HL-60 (cell line): ENCODE results near the gene HAVCR1.
A peak's percentile ranks its signal among the peaks of the same experiment; 100 is the strongest.

Experiments
- DNase-seq, 2 experiments: peaks; one replicate each; pipeline ENCODE4 v3.0.0-alpha.2; 2010 to 2020; ENCODE audit warnings: low read depth in 1 of 2, low spot score in 1 of 2
- H3K27ac ChIP-seq: fragments of 250-450 bp; sonication (Bioruptor Pico); replicated peaks from 2 replicates; pipeline ENCODE4 v1.5.1; 2020; ENCODE audit warnings: mild to moderate bottlenecking, moderate library complexity
- H3K27me3 ChIP-seq: fragments of 250-450 bp; sonication (Bioruptor Pico); 2 replicates; pipeline ENCODE4 v1.5.1; 2021; ENCODE audit warnings: mild to moderate bottlenecking, moderate library complexity; ENCODE audit not compliant: insufficient read depth, poor library complexity, severe bottlenecking
- H3K4me3 ChIP-seq: replicated peaks from 2 replicates; pipeline ENCODE4 v1.5.1; 2011; ENCODE audit warnings: mild to moderate bottlenecking, control low read depth, low read length; ENCODE audit not compliant: insufficient read depth
- GABPA ChIP-seq: IDR thresholded peaks from 2 replicates; pipeline ENCODE4 v1.6.1; 2012; ENCODE audit warnings: low read depth
- POLR2AphosphoS5 ChIP-seq: IDR thresholded peaks from 2 replicates; pipeline ENCODE4 v1.6.1; 2012; ENCODE audit warnings: low read depth
- REST ChIP-seq: IDR thresholded peaks from 2 replicates; pipeline ENCODE4 v1.6.1; 2012; ENCODE audit warnings: low read depth; ENCODE audit not compliant: insufficient replicate concordance
- SPI1 ChIP-seq: IDR thresholded peaks from 2 replicates; pipeline ENCODE4 v1.6.1; 2012; ENCODE audit warnings: low read depth, mild to moderate bottlenecking, borderline replicate concordance
- TF ChIP-seq, protein P1 (sequence below): IDR thresholded peaks from one replicate; pipeline ENCODE4 v1.5.1; 2011; ENCODE audit warnings: low read length, control low read depth, inconsistent platforms; ENCODE audit not compliant: insufficient read depth

The HAVCR1 gene

DNA sequence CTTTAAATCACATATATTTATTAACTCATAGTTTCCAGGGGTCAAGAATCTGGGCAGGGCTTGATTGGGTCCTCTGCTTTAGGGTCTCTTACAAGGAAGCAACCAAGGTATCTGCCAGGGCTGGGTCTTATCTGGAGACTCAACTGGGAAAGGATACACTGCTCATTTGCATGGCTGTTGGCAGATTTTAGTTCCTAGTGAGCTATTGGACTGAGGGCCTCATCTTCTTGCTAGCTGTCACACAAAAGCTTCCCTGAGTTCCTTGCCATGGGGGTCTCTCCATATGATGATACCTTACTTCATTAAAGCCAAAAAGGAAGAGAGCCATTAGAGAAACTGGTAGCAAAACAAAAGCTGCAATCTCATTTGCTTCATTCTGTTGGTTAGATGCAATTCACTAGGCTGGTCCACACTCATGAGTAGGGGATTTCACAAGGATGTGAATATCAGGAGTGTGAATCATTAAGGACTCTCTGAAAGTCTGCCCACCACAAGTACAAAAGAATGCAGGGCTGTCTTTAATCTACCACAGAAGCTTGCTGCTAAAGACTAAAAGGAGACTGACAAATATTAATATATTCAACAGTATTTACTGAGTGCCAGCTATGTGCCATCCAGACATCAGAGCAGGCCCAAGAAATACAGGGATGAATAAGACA, 53.9 kb downstream of the HAVCR1 start:
- Histone ChIP-seq H3K27me3 (no peaks in the 10 kb centered on the region), H3K4me3 (no peak overlapping the region), H3K27ac (no peak overlapping the region)
- no peak for DNase-seq
- TF ChIP-seq SPI1 (no peak), REST (no peak), POLR2AphosphoS5 (no peak), GABPA (no peak)
- TF ChIP-seq, protein P1, sequence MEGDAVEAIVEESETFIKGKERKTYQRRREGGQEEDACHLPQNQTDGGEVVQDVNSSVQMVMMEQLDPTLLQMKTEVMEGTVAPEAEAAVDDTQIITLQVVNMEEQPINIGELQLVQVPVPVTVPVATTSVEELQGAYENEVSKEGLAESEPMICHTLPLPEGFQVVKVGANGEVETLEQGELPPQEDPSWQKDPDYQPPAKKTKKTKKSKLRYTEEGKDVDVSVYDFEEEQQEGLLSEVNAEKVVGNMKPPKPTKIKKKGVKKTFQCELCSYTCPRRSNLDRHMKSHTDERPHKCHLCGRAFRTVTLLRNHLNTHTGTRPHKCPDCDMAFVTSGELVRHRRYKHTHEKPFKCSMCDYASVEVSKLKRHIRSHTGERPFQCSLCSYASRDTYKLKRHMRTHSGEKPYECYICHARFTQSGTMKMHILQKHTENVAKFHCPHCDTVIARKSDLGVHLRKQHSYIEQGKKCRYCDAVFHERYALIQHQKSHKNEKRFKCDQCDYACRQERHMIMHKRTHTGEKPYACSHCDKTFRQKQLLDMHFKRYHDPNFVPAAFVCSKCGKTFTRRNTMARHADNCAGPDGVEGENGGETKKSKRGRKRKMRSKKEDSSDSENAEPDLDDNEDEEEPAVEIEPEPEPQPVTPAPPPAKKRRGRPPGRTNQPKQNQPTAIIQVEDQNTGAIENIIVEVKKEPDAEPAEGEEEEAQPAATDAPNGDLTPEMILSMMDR, result no peak

DNA sequence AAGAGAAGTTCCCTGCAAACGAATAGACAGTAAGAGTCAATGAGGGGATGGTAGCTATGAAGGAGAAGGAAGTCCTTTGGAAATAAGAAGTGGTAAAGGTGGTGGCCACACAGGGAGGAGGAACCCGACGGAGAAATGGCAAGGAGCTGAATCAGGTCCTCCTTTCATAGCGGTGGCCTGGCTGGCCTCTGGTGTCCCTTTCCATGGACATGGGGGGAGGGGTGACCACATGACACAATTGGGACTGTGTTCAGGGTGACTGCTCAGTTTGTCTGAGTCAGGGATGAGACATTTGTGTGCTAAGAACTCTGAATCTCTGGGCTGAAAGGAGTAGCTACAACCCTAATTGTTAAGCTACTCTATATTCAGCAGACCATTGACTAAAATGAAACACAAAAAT, 67.2 kb downstream of the HAVCR1 start:
- H3K4me3 ChIP-seq, result no peak overlapping the region
- TF ChIP-seq SPI1 (peak; percentile 48; the same call in 1 of the 2 replicates), GABPA (no peak)
- peak in 1 of 2 experiments; percentile 53 for DNase-seq
- no peaks in the 10 kb centered on the region for H3K27me3 ChIP-seq
- no peak overlapping the region for H3K27ac ChIP-seq

DNA sequence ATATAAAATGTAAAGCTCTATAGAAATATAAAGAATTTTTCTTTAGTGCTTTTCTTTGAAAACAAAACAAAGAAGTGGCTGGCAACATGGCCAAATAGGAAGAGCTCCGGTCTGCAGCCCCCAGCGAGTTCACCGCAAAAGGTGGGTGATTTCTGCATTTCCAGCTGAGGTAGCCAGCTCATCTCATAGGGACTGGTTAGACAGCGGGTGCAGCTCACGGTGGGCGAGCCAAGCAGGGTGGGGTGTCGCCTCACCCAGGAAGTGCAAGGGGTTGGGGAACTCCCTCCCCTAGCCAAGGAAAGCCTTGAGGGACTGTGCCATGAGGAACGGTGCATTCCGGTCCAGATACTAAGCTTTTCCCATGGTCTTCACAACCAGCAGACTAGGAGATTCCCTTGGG, 74.9 kb downstream of the HAVCR1 start:
- Histone ChIP-seq H3K27ac (no peak overlapping the region), H3K4me3 (no peak overlapping the region), H3K27me3 (no peaks in the 10 kb centered on the region)
- TF ChIP-seq SPI1 (no peak), GABPA (no peak), REST (no peak), POLR2AphosphoS5 (no peak)
- TF ChIP-seq, protein P1, result no peak
- no peak for DNase-seq

DNA sequence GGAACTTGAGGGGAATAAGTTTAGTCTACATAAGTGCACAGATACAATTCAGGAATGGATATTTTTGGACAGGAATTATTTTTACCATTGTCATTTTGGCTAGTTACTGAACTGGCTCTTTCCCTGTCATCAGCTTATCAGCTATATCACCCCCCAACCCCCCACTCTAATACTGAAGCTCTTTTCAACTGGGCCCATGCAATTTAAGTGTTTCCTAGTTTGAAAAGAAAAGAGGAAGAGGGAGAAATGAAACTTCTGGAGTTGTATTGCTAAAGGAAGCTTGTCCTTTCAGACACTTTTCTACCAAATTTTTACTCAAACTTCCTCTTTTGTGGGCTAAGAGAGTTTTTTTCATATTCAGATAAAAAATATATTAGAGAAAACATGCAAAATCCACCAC, 77.4 kb downstream of the HAVCR1 start:
- DNase-seq, result peak in 1 of 2 experiments; percentile 27
- no peak overlapping the region for H3K4me3 ChIP-seq
- H3K27me3 ChIP-seq, result no peaks in the 10 kb centered on the region
- H3K27ac ChIP-seq, result peak overlapping the region; percentile 40
- TF ChIP-seq SPI1 (peak; percentile 92), POLR2AphosphoS5 (no peak)
